HL-60 (cell line): ENCODE data around the gene PCDHB13.
"Not testable (repeated sequence)": the region's sequence is repeated elsewhere in the genome, so short reads cannot be mapped to it uniquely, and the experiment has no call there.

Experiments used
- DNase-seq, 2 experiments: peaks; one replicate each; pipeline ENCODE4 v3.0.0-alpha.2; 2010 to 2020; ENCODE audit warnings: low read depth in 1 of 2, low spot score in 1 of 2
- H3K27ac ChIP-seq: fragments of 250-450 bp; sonication (Bioruptor Pico); replicated peaks from 2 replicates; pipeline ENCODE4 v1.5.1; 2020; ENCODE audit warnings: mild to moderate bottlenecking, moderate library complexity
- H3K27me3 ChIP-seq: fragments of 250-450 bp; sonication (Bioruptor Pico); 2 replicates; pipeline ENCODE4 v1.5.1; 2021; ENCODE audit warnings: mild to moderate bottlenecking, moderate library complexity; ENCODE audit not compliant: insufficient read depth, poor library complexity, severe bottlenecking
- H3K4me3 ChIP-seq: replicated peaks from 2 replicates; pipeline ENCODE4 v1.5.1; 2011; ENCODE audit warnings: mild to moderate bottlenecking, control low read depth, low read length; ENCODE audit not compliant: insufficient read depth
- CTCF ChIP-seq: IDR thresholded peaks from one replicate; pipeline ENCODE4 v1.5.1; 2011; ENCODE audit warnings: low read length, control low read depth, inconsistent platforms; ENCODE audit not compliant: insufficient read depth
- GABPA ChIP-seq: IDR thresholded peaks from 2 replicates; pipeline ENCODE4 v1.6.1; 2012; ENCODE audit warnings: low read depth
- POLR2AphosphoS5 ChIP-seq: IDR thresholded peaks from 2 replicates; pipeline ENCODE4 v1.6.1; 2012; ENCODE audit warnings: low read depth
- REST ChIP-seq: IDR thresholded peaks from 2 replicates; pipeline ENCODE4 v1.6.1; 2012; ENCODE audit warnings: low read depth; ENCODE audit not compliant: insufficient replicate concordance
- SPI1 ChIP-seq: IDR thresholded peaks from 2 replicates; pipeline ENCODE4 v1.6.1; 2012; ENCODE audit warnings: low read depth, mild to moderate bottlenecking, borderline replicate concordance

PCDHB13 gene

GRCh38 chr5:141208478-141208877, 5.2 kb upstream of the PCDHB13 start, which contains the start of gene PCDHB12:
Gene PCDHB12, plus strand, starts transcription at chr5:141208719. Its CDS starts 189 bp downstream, at chr5:141208908.
- no peak within 1 kb of the TSS for H3K27ac ChIP-seq
- TF ChIP-seq POLR2AphosphoS5 (no peak), CTCF (no peak), REST (no peak), GABPA (no peak), SPI1 (no peak)
- no peak for DNase-seq
- no peaks in the 10 kb centered on the region for H3K27me3 ChIP-seq
- H3K4me3 ChIP-seq: no peak within 1 kb of the TSS

GRCh38 chr5:141210281-141210680, 3.4 kb upstream of the PCDHB13 start:
- DNase-seq, H3K4me3 ChIP-seq, H3K27ac ChIP-seq, H3K27me3 ChIP-seq: not testable (repeated sequence)

- not testable (repeated sequence) for H3K27me3 ChIP-seq, DNase-seq, H3K27ac ChIP-seq, H3K4me3 ChIP-seq
Observed at GRCh38 chr5:141210849-141211248, 2.9 kb upstream of the PCDHB13 start.

GRCh38 chr5:141214583-141214982, 864 bp downstream of the PCDHB13 start:
- DNase-seq, H3K4me3 ChIP-seq, H3K27me3 ChIP-seq, H3K27ac ChIP-seq: not testable (repeated sequence)

GRCh38 chr5:141215504-141215903, 1.8 kb downstream of the PCDHB13 start:
- not testable (repeated sequence) for DNase-seq, H3K27ac ChIP-seq, H3K27me3 ChIP-seq, H3K4me3 ChIP-seq

- not testable (repeated sequence) for H3K27me3 ChIP-seq, H3K27ac ChIP-seq, DNase-seq, H3K4me3 ChIP-seq
Observed at GRCh38 chr5:141216035-141216434, 2.3 kb downstream of the PCDHB13 start.

GRCh38 chr5:141223112-141223783, 9.5 kb downstream of the PCDHB13 start, which contains the start of gene PCDHB14:
Gene PCDHB14, plus strand, starts transcription at chr5:141223343. Its CDS starts 163 bp downstream, at chr5:141223506.
- Histone ChIP-seq H3K27me3 (peaks cover 2% of the 10 kb centered on the region), H3K4me3 (no peak within 1 kb of the TSS), H3K27ac (no peak within 1 kb of the TSS)
- DNase-seq: no peak
- TF ChIP-seq CTCF (no peak), POLR2AphosphoS5 (no peak), SPI1 (no peak), REST (no peak), GABPA (no peak)

- not testable (repeated sequence) for DNase-seq, H3K4me3 ChIP-seq, H3K27ac ChIP-seq, H3K27me3 ChIP-seq
Observed at GRCh38 chr5:141224844-141225243, 11.1 kb downstream of the PCDHB13 start.

- not testable (repeated sequence) for H3K27ac ChIP-seq, H3K4me3 ChIP-seq, H3K27me3 ChIP-seq, DNase-seq
Observed at GRCh38 chr5:141225421-141225820, 11.7 kb downstream of the PCDHB13 start.
